ENCODE results near the gene RPTOR. TPM values are rescaled to one million over a fixed set of nuclear protein-coding genes. Genes with fewer than 3 reads are reported as not detected.

The RPTOR gene
- total and polyA plus RNA-seq, 10 of the 15 experiments (the other 5 are each of a cell fraction or from before 2014, with no cell fraction given): 0.18 to 32.1 (median 7.8) TPM

- ChIA-PET POLR2A (no interaction called here), SMC1A (ENCODE audit: uncharacterized antibody, unreplicated experiment) (interaction anchor here (0.6 to 1.0 kb wide), 2 partner anchors 10 to 191 kb away, joined by 3 to 4 read pairs; no protein-coding TSS in a partner anchor), CTCF (interaction anchor here (0.7 kb wide), 1 partner anchor 92 kb away, joined by 3 read pairs; no protein-coding TSS in a partner anchor), RAD21 (ENCODE audit: unreplicated experiment) (no interaction called here)
- H3K36me3 ChIP-seq (ENCODE audit: control insufficient read depth in 2 of 2, insufficient read depth in 2 of 2, low read length in 1 of 2): no peaks in the 10 kb centered on the region
- BruUV-seq (replicated peaks): no TSS peak
- H2AFZ ChIP-seq (ENCODE audit: control insufficient read depth, low read depth, low read length): no peak overlapping the region
- no peak overlapping the region for H3K27ac ChIP-seq (ENCODE audit: control insufficient read depth, insufficient read depth)
- H3K4me3 ChIP-seq: no peak overlapping the region
- no peak for ATAC-seq
- H3K4me1 ChIP-seq (ENCODE audit: control insufficient read depth, insufficient read depth, low read length): peaks cover 46% of the 10 kb centered on the region
- peaks cover 5% of the 10 kb centered on the region; the same call in 2 of the 3 replicates for H3K9me3 ChIP-seq (replicated peaks; ENCODE audit: control insufficient read depth, insufficient read depth, low read length)
- peaks cover 5% of the 10 kb centered on the region for H3K79me2 ChIP-seq (ENCODE audit: control insufficient read depth, insufficient read depth, low read length)
- FAIRE-seq: no peak
- in situ Hi-C loops (cut with MboI): no loop called here
- H3K4me2 ChIP-seq (ENCODE audit: control insufficient read depth, insufficient read depth): no peak overlapping the region
- no peaks in the 10 kb centered on the region for H4K20me1 ChIP-seq (ENCODE audit: control insufficient read depth, insufficient read depth)
- WGBS (ENCODE audit: insufficient coverage, insufficient replicate concordance, low lambda C conversion rate, missing lambda C conversion rate): 99% methylated on average over 19 of the region's 19 CpGs
- DNase-seq (ENCODE audit: low read depth, low spot score): no peak
- no peak overlapping the region for H3K9ac ChIP-seq (ENCODE audit: control insufficient read depth, insufficient read depth, low read length)
- no peak for TF ChIP-seq NR2C1 (IDR thresholded peaks at IDR 0.05)
- TF ChIP-seq SUZ12 (IDR thresholded peaks at IDR 0.05; ENCODE audit: unreplicated experiment): no peak
- TF ChIP-seq BCL11A (IDR thresholded peaks at IDR 0.05; ENCODE audit: low read depth, low read length): no peak
- TF ChIP-seq CTCF (IDR thresholded peaks at IDR 0.05 in 2 of 3, conservative IDR thresholded peaks at IDR 0.05 in 1 of 3; ENCODE audit: control insufficient read depth in 2 of 3, extremely low read depth in 1 of 3, insufficient read depth in 1 of 3, low read depth in 3 of 3, low read length in 3 of 3): no peak
- no peak for TF ChIP-seq ATF7 (IDR thresholded peaks at IDR 0.05; ENCODE audit: low read depth)
- TF ChIP-seq SKIL (IDR thresholded peaks at IDR 0.05; ENCODE audit: low read depth, poor library complexity, severe bottlenecking): no peak
- no peak for TF ChIP-seq CHD1 (IDR thresholded peaks at IDR 0.05; ENCODE audit: low read depth, low read length)
- TF ChIP-seq CBX5 (IDR thresholded peaks at IDR 0.05; ENCODE audit: low read depth): no peak
- TF ChIP-seq RFX5 (IDR thresholded peaks at IDR 0.05; ENCODE audit: low read depth, low read length): no peak
- no peak for TF ChIP-seq PKNOX1 (IDR thresholded peaks at IDR 0.05)
- no peaks in the 10 kb centered on the region for H3K27me3 ChIP-seq (replicated peaks in 1 of 2; ENCODE audit: control insufficient read depth in 2 of 2, insufficient read depth in 2 of 2, low read length in 1 of 2)
- intact Hi-C loops (cut with micrococcal nuclease; ENCODE audit: unreplicated experiment): no loop called here
Observed at GRCh38 chr17:80785477-80786178, 241.0 kb downstream of the RPTOR start.
